Large intestine (tissue), 1 donor: ENCODE measurements around the gene PCDHB8. TPM values are rescaled to one million over a fixed set of nuclear protein-coding genes. Genes with fewer than 3 reads are reported as not detected.

Source experiments
- polyA plus RNA-seq: library from polyadenylated mRNA; unstranded; fragments of 120-200 nt; gene quantifications from one replicate; pipeline ENCODE4 v1.2.1, GENCODE V29; 2013

PCDHB8 gene
- polyA plus RNA-seq, 1 donor, result 0.67 TPM

Other genes starting within 250 kb of the PCDHB8 start
- 2.4 TPM for gene PCDHAC2, start 211.3 kb upstream of the PCDHB8 start, polyA plus RNA-seq
- gene PCDHB1, start 126.4 kb upstream of the PCDHB8 start, polyA plus RNA-seq, result 0.31 TPM
- 1.7 TPM for gene PCDHB2, start 83.2 kb upstream of the PCDHB8 start, polyA plus RNA-seq
- gene PCDHB3, start 77.3 kb upstream of the PCDHB8 start, polyA plus RNA-seq, result 1.1 TPM
- 1.6 TPM for gene PCDHB4, start 56.0 kb upstream of the PCDHB8 start, polyA plus RNA-seq
- gene PCDHB5, start 42.6 kb upstream of the PCDHB8 start, polyA plus RNA-seq, result 2.1 TPM
- 0.96 TPM for gene PCDHB6, start 27.7 kb upstream of the PCDHB8 start, polyA plus RNA-seq
- gene PCDHB7, start 5.1 kb upstream of the PCDHB8 start, polyA plus RNA-seq, result 1.3 TPM
- 1.1 TPM for gene PCDHB16, start 4.6 kb downstream of the PCDHB8 start, polyA plus RNA-seq
- 0.73 TPM for gene PCDHB9, start 9.4 kb downstream of the PCDHB8 start, polyA plus RNA-seq
- gene PCDHB10, start 14.6 kb downstream of the PCDHB8 start, polyA plus RNA-seq, result 2.9 TPM
- gene PCDHB11, start 21.8 kb downstream of the PCDHB8 start, polyA plus RNA-seq, result 1.1 TPM
- 1.2 TPM for gene PCDHB12, start 30.9 kb downstream of the PCDHB8 start, polyA plus RNA-seq
- gene PCDHB13, start 36.1 kb downstream of the PCDHB8 start, polyA plus RNA-seq, result 1.4 TPM
- gene PCDHB14, start 45.6 kb downstream of the PCDHB8 start, polyA plus RNA-seq, result 2.7 TPM
- gene PCDHB15, start 67.6 kb downstream of the PCDHB8 start, polyA plus RNA-seq, result 3.0 TPM
- 0.04 TPM for gene SLC25A2, start 126.3 kb downstream of the PCDHB8 start, polyA plus RNA-seq
- 88.9 TPM for gene TAF7, start 143.0 kb downstream of the PCDHB8 start, polyA plus RNA-seq
- 0.30 TPM for gene PCDHGA1, start 152.7 kb downstream of the PCDHB8 start, polyA plus RNA-seq
- 1.3 TPM for gene PCDHGA2, start 161.0 kb downstream of the PCDHB8 start, polyA plus RNA-seq
- gene PCDHGA3, start 166.0 kb downstream of the PCDHB8 start, polyA plus RNA-seq, result 0.96 TPM
- gene PCDHGB1, start 172.3 kb downstream of the PCDHB8 start, polyA plus RNA-seq, result 0.52 TPM
- 0.79 TPM for gene PCDHGA4, start 177.2 kb downstream of the PCDHB8 start, polyA plus RNA-seq
- gene PCDHGB2, start 182.2 kb downstream of the PCDHB8 start, polyA plus RNA-seq, result 1.0 TPM
- 1.5 TPM for gene PCDHGA5, start 186.4 kb downstream of the PCDHB8 start, polyA plus RNA-seq
- 0.85 TPM for gene PCDHGB3, start 192.5 kb downstream of the PCDHB8 start, polyA plus RNA-seq
- 1.9 TPM for gene PCDHGA6, start 196.1 kb downstream of the PCDHB8 start, polyA plus RNA-seq
- gene PCDHGA7, start 205.0 kb downstream of the PCDHB8 start, polyA plus RNA-seq, result 0.69 TPM
- gene PCDHGB4, start 209.9 kb downstream of the PCDHB8 start, polyA plus RNA-seq, result 1.4 TPM
- 0.19 TPM for gene PCDHGA8, start 214.8 kb downstream of the PCDHB8 start, polyA plus RNA-seq
- 1.8 TPM for gene PCDHGB5, start 220.2 kb downstream of the PCDHB8 start, polyA plus RNA-seq
- gene PCDHGA9, start 225.0 kb downstream of the PCDHB8 start, polyA plus RNA-seq, result 1.9 TPM
- 2.9 TPM for gene PCDHGB6, start 230.2 kb downstream of the PCDHB8 start, polyA plus RNA-seq
- 2.1 TPM for gene PCDHGA10, start 235.2 kb downstream of the PCDHB8 start, polyA plus RNA-seq
- 3.6 TPM for gene PCDHGB7, start 239.9 kb downstream of the PCDHB8 start, polyA plus RNA-seq
- gene PCDHGA11, start 243.3 kb downstream of the PCDHB8 start, polyA plus RNA-seq, result 1.4 TPM